Calu3 (cell line): ENCODE results near the gene CCDC136. TPM values are rescaled to one million over a fixed set of nuclear protein-coding genes. Genes with fewer than 3 reads are reported as not detected.

Experiments
- BruUV-seq: library from RNA; stranded (reverse); fragments of 400-500 nt; replicated peaks from 2 replicates; lab custom pipeline; 2021; lab: Mats Ljungman, UMichigan
- CTCF ChIA-PET: fragments of 300-600 bp; sonication (Branson Sonifier 250); formaldehyde crosslinking; loops from one replicate; lab custom pipeline; 2022; ENCODE audit warnings: antibody characterized with exemption; lab: Charles Lee
- DNase-seq: peaks from one replicate; pipeline ENCODE4 v3.0.0; 2022
- H3K27ac Mint-ChIP-seq: one replicate; pipeline ENCODE4 v1.8.0; 2022; ENCODE audit warnings: mixed read lengths; ENCODE audit not compliant: unreplicated experiment
- H3K27me3 Mint-ChIP-seq: one replicate; pipeline ENCODE4 v1.8.0; 2022; ENCODE audit warnings: mixed read lengths; ENCODE audit not compliant: unreplicated experiment
- H3K36me3 Mint-ChIP-seq: one replicate; pipeline ENCODE4 v1.8.0; 2022; ENCODE audit warnings: mild to moderate bottlenecking, moderate library complexity, mixed read lengths; ENCODE audit not compliant: insufficient read depth, unreplicated experiment
- H3K4me1 Mint-ChIP-seq: one replicate; pipeline ENCODE4 v1.8.0; 2022; ENCODE audit warnings: mild to moderate bottlenecking, low read depth, mixed read lengths; ENCODE audit not compliant: unreplicated experiment
- H3K4me3 Mint-ChIP-seq: one replicate; pipeline ENCODE4 v1.8.0; 2022; ENCODE audit warnings: mild to moderate bottlenecking, low read depth, moderate library complexity, mixed read lengths; ENCODE audit not compliant: unreplicated experiment
- H3K9me3 Mint-ChIP-seq: one replicate; pipeline ENCODE4 v1.8.0; 2022; ENCODE audit warnings: low read depth, mixed read lengths; ENCODE audit not compliant: unreplicated experiment
- intact Hi-C: fragments of 100-400 bp; cut with micrococcal nuclease; formaldehyde crosslinking; loops from one replicate; pipeline ENCODE4 v1.10.0; 2022; ENCODE audit not compliant: unreplicated experiment
- total RNA-seq: library from RNA; stranded (reverse); gene quantifications from 2 replicates; pipeline ENCODE4 v1.2.3, GENCODE V29; 2022
- TF ChIP-seq, protein P1 (sequence below): fragments of 200-600 bp; IDR thresholded peaks from one replicate; pipeline ENCODE4 v1.8.0; 2022; ENCODE audit warnings: antibody characterized with exemption; ENCODE audit not compliant: unreplicated experiment

The CCDC136 gene
- total RNA-seq, 1 experiment from 2014 or later: 5.9 TPM

DNA sequence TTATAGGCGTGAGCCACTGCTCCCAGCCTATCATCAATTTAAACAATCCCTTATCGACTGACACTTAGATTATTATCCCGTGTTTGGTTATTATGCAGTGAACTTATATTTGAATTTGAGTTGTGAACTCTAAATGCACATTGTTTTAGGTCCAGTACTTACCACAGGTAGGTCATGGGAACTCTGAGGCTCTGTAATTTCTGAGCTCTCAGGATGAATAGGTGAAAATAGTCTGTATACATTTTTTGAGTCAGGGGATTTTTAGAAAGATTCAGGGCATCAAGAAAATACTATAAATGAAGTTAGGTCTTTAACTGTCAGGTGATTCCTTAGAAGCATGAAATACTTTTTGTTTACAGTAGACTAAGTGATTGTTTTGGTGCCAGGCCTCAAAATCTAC lies 8.8 kb downstream of the CCDC136 start:
- Mint-ChIP-seq H3K27ac (no peak overlapping the region), H3K36me3 (no peaks in the 10 kb centered on the region), H3K4me1 (no peaks in the 10 kb centered on the region), H3K9me3 (no peaks in the 10 kb centered on the region), H3K4me3 (no peak overlapping the region), H3K27me3 (peaks cover 55% of the 10 kb centered on the region)
- intact Hi-C loops: no loop called here
- CTCF ChIA-PET: no interaction called here
- no peak for DNase-seq
- BruUV-seq: no TSS peak
- TF ChIP-seq, protein P1, sequence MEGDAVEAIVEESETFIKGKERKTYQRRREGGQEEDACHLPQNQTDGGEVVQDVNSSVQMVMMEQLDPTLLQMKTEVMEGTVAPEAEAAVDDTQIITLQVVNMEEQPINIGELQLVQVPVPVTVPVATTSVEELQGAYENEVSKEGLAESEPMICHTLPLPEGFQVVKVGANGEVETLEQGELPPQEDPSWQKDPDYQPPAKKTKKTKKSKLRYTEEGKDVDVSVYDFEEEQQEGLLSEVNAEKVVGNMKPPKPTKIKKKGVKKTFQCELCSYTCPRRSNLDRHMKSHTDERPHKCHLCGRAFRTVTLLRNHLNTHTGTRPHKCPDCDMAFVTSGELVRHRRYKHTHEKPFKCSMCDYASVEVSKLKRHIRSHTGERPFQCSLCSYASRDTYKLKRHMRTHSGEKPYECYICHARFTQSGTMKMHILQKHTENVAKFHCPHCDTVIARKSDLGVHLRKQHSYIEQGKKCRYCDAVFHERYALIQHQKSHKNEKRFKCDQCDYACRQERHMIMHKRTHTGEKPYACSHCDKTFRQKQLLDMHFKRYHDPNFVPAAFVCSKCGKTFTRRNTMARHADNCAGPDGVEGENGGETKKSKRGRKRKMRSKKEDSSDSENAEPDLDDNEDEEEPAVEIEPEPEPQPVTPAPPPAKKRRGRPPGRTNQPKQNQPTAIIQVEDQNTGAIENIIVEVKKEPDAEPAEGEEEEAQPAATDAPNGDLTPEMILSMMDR: no peak

DNA sequence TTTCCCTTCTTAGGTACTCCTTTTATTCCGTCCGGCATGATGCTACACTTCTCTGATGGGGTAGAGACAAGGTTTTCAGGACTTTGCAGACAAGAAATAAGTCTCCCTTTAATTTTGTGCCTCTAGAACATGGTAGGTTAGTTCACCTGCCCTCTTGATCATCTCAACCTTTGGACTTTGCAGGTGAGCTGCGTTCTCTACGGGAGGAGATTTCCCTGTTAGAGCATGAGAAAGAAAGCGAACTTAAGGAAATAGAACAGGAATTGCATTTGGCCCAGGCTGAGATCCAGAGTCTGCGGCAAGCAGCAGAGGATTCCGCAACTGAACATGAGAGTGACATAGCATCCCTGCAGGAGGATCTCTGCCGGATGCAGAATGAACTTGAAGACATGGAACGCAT lies 9.2 kb downstream of the CCDC136 start:
- no peak for DNase-seq
- H3K4me3 Mint-ChIP-seq: no peak overlapping the region
- no peaks in the 10 kb centered on the region for H3K36me3 Mint-ChIP-seq
- H3K9me3 Mint-ChIP-seq: no peaks in the 10 kb centered on the region
- BruUV-seq: no TSS peak
- peaks cover 55% of the 10 kb centered on the region for H3K27me3 Mint-ChIP-seq
- TF ChIP-seq, protein P1: no peak
- no peaks in the 10 kb centered on the region for H3K4me1 Mint-ChIP-seq
- no peak overlapping the region for H3K27ac Mint-ChIP-seq
- intact Hi-C loops: no loop called here
- CTCF ChIA-PET: no interaction called here

DNA sequence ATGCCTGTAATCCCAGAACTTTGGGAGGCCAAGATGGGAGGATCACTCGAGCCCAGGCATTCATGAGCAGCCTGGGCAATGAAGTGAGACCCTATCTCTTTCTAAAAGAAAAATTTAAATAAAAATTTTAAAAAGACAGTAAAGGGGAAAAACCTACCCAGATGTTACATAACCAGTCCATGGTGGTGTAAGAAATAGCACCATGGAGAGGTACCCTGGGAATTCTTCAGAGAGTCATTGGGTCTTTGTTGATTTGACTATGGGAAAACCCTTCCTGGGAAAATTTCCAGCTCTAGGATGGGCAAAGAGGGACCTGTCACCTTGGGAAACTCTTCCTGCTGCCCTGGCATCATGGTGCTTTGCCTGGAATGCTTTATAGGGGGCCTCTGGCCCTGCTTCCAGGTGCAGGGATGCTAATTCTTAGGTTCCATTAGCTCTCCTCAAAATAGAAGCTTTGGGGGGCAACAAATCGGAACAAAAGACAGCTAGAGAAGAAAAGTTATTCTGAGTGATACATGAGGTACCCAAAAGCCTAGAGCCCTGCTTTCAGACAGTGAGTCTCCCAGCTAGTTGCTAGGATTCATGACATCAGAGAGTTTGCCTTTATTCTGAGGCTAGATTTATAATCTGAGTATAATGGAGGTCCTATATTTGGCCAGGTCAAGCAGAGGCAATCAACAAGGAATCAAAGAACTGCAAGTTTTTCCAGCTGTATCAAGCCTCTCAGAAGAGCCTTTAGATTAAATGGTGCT lies 10.1 kb downstream of the CCDC136 start:
- H3K9me3 Mint-ChIP-seq: no peaks in the 10 kb centered on the region
- no peak for DNase-seq
- TF ChIP-seq, protein P1: no peak
- H3K36me3 Mint-ChIP-seq: no peaks in the 10 kb centered on the region
- intact Hi-C loops: no loop called here
- CTCF ChIA-PET: no interaction called here
- no peaks in the 10 kb centered on the region for H3K4me1 Mint-ChIP-seq
- H3K27me3 Mint-ChIP-seq: peaks cover 55% of the 10 kb centered on the region
- no TSS peak for BruUV-seq
- no peak overlapping the region for H3K27ac Mint-ChIP-seq
- H3K4me3 Mint-ChIP-seq: no peak overlapping the region

DNA sequence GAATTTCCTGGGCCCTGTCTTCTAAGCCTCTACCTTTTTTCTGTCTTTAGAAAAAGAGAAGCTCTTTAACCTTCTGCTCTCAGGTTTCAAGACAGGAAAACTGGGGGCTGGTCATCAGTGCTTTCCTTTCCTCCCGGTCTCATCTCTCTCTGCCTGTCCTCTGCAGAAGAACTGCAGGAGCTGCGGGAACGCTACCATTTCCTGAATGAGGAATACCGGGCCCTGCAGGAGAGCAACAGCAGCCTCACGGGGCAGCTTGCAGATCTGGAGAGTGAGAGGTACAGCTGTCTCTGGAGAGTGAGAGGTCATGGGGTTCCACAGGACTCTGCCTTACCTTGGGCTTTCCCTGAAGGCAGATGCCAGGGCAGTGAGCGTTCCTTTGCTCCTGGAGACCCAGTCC lies 12.7 kb downstream of the CCDC136 start:
- H3K4me3 Mint-ChIP-seq: no peak overlapping the region
- no TSS peak for BruUV-seq
- intact Hi-C loops: no loop called here
- peaks cover 60% of the 10 kb centered on the region for H3K27me3 Mint-ChIP-seq
- H3K27ac Mint-ChIP-seq: no peak overlapping the region
- CTCF ChIA-PET: no interaction called here
- no peaks in the 10 kb centered on the region for H3K36me3 Mint-ChIP-seq
- TF ChIP-seq, protein P1: no peak
- H3K4me1 Mint-ChIP-seq: no peaks in the 10 kb centered on the region
- no peak for DNase-seq
- H3K9me3 Mint-ChIP-seq: no peaks in the 10 kb centered on the region
